GM19240 (cell line): ENCODE measurements around the gene UBE2V1.
A peak's percentile ranks its signal among the peaks of the same experiment; 100 is the strongest.
"Not testable (repeated sequence)": the region's sequence is repeated elsewhere in the genome, so short reads cannot be mapped to it uniquely, and the experiment has no call there.

Experiments used
- DNase-seq: peaks from one replicate; pipeline ENCODE4 v3.0.0; 2011; ENCODE audit warnings: low spot score; ENCODE audit not compliant: insufficient read length

The UBE2V1 gene

GRCh38 chr20:50115591-50116367 lies 2.8 kb upstream of the UBE2V1 start:
- peak; percentile 90 for DNase-seq

- DNase-seq = no peak
Measured at GRCh38 chr20:50115041-50115512, 2.1 kb upstream of the UBE2V1 start.

DNA sequence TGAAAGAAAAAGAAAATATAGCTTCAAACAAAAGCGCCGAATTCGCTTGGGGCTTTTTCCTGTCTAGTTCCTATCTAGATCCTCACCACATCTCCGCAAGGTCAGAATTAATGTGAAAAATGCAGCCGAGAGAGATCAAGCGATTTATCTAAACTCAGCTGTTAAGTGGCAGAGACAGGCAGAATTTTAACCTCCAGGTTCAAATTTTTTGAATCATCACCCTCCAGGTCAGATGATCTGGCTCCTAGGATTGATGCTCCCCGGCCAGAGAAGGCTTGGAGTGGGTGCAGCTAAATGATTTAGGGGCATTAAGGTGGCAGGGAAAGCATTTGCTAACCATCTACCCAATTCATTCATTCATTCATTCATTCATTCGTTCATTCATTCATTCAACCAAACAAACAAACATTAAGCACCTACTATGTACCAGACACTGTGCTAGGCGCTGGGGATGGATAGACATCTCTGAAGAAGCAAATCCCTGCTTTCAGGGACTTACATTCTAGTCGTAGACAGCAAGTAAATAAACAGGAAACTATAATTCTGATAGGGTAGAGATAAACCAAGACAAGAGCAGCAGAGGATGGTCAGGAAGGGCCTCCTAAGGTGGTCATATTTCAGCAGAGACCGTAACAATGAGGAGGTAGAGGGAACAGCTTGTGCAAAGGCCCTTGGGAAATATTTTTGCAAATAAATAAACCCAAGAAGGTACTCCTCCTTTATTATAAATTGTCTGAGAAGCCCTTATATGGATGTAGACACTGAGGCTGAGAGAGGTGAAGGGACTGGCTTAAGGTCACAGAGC lies 672 bp upstream of the UBE2V1 start:
- DNase-seq = no peak

DNA sequence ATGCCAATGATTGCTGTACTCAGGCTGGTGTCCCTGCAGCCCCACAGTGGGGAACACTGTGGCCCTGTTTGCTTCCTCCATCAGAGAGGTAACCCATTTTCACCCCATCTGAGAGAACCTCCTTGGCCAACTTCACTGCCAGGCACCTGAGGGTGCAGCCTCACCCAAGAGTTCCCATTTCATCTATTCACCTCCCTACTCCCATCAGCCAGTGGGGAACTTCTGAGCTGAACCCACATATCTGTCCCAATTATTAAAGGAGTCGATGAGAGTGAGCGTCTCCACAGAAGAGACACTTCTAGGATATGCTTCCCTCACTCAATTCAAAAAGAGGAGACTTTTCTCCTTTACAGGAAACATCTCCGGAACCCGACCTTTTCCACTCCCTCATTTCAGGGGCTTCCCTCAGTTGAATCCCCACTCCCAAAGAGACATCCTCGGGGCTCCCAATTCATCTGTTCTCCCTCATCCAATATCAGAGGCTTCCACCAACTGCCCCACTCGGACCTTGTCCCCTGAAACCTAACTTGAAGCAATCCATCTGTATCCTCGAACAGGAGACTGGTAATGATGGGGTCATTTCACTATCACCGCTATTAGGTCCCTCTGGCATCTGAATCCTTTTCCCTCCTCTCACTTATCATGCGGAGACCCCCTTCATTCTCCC lies 988 bp downstream of the UBE2V1 start:
- no peak for DNase-seq

DNA sequence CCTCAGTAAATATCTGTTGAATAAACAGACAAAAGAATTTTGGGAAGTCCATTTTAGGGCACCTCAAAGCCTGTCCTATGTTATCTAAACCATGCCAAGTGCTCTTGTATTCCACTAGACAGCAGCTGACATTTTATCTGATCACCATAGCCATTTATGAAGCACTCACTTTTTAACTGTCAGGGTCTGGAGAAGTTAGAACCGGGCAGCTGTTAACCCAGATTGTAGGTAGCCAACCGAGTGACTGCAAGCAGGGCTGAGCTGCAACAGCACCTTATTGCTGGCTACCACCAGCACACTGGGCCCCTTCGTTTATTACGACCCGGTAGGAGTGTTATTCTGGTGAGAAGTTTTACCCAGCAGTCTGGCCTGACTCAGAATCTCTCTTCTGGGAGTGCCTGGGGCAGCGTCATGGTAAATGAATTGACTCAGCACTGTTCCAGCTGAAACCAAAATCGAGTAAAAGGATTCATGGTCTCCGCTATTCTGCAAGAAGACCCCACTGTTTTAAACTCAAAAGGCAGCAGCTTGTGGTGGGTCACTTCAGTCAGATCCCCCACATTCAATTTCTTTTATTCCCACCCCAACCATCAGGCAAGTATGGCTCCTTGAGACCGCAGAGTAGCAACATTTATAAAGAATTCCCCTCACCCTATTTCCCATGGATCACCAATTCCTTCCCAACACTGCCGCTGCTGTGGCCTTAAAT lies 1.7 kb downstream of the UBE2V1 start:
- DNase-seq = no peak

GRCh38 chr20:50110141-50111047 lies 2.6 kb downstream of the UBE2V1 start:
- no peak for DNase-seq

DNA sequence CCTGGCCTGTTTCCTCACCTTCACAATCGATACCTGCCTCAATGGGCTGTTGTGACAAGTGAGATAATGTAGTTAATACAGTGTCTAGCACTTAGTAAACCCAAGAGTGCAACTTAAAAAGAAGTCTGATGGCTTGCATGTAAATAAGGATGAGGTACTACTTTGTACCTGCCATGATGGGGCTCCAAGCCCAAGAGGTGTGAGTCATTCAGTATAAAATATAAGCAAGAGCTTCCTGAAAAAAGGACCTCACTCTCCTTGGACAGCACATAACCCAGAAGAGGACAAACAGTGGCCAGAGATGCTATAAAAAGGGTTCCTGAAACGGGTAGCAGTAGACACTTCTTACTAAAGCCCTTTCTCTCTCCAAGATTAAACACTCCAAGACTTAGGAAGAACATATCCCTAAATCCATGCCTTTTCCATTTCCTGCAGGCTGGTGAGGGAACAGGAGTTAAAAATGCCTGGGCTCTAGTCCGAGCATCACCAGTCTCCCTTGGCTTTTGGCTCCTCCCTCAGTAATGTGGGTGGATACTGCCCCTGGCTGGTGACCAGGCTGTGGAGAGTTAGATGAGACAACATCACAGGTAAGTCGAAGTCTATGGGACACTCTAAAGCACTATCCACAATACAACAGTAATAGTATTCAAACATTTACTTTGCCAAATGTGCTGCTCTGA lies 4.3 kb downstream of the UBE2V1 start:
- no peak for DNase-seq

GRCh38 chr20:50107796-50108331 lies 5.1 kb downstream of the UBE2V1 start:
- DNase-seq = no peak

DNA sequence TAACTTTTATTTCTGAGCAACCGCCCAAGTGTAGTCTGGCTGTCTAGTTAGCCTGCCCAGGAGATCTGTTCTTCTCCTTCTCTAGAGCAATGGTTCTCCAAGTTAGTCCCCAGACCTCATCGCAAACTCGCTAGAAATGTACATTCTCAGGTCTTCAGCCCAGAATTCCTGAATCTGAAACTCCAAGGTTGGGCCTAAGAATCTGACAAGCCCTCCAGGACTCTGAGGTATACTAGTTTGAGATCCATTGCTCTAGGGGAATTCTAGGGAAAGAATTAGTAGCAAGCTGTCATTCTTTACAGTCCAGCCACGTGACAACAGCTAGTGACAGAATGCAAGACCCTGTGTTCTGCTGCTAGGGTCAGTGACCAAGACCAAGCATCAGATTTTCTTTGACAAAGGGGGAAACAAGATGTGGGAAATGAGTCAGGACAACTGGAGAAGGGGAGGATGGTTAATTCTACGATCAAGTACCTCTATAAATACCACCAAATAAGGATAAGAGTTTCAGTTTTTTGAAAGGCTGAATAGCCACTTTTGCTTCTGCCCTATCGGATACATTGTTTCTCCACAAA lies 5.8 kb downstream of the UBE2V1 start:
- no peak for DNase-seq

DNA sequence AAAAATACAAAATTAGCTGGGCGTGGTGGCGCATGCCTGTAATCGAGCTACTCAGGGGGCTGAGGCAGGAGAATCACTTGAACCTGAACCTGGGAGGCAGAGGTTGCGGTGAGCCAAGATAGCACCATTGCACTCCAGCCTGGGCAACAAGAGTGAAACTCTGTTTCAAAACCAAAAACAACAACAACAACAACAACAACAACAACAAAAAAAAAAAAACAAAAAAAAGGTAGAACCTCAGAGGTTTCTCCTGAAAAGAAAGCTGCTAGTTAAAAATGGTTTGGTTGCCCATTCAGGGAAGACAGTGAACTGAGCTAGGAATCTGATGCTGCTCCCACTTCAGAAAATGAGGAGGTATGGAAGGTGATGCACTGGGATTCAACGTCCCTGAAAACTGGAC lies 6.3 kb downstream of the UBE2V1 start:
- DNase-seq = not testable (repeated sequence)

- not testable (repeated sequence) for DNase-seq
Measured at GRCh38 chr20:50103464-50104107, 9.4 kb downstream of the UBE2V1 start.

GRCh38 chr20:50102551-50102950 lies 10.4 kb downstream of the UBE2V1 start:
- DNase-seq = not testable (repeated sequence)

- no peak for DNase-seq
Measured at GRCh38 chr20:50101887-50102286, 11.1 kb downstream of the UBE2V1 start.

GRCh38 chr20:50101281-50101680 lies 11.7 kb downstream of the UBE2V1 start:
- no peak for DNase-seq

GRCh38 chr20:50100552-50100951 lies 12.4 kb downstream of the UBE2V1 start:
- DNase-seq = no peak

DNA sequence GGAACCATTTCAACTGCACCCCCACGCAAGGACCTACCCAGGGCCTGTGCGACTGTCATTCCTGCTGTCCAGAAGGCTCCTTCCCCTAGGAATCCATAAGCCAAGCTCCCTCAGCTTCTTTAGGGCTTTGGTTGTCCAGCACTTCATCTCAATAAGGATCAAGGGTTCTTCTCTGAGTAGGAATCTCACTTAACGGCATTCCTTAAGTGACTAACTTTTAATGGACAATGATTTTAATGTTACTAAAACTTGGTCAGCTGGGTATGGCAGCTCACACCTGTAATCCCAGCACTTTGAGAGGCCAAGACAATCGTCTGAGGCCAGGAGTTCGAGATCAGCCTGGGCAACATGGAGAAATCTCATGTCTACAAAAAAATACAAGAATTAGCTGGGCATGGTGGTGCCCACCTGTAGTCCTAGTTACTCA lies 13.4 kb downstream of the UBE2V1 start:
- no peak for DNase-seq

DNA sequence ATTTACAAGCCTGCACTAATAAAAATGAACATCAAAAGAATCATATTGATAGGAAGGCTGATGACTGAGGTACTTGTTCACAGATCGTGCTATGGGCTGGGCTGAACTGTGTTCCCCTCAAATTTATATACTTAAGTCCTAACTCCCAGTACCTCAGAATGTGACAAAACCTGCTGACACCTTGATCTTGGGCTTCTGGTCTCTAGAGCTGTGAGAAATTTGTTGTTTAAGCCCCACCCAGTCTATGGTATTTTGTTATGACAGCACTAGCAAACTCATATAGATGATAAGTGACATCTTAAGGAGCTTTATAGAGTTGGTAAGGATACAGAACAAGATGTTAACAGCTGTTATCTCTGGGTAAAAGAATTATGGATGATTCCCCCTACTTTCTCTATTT lies 13.8 kb downstream of the UBE2V1 start:
- no peak for DNase-seq

GRCh38 chr20:50098259-50098658 lies 14.7 kb downstream of the UBE2V1 start:
- DNase-seq = no peak

DNA sequence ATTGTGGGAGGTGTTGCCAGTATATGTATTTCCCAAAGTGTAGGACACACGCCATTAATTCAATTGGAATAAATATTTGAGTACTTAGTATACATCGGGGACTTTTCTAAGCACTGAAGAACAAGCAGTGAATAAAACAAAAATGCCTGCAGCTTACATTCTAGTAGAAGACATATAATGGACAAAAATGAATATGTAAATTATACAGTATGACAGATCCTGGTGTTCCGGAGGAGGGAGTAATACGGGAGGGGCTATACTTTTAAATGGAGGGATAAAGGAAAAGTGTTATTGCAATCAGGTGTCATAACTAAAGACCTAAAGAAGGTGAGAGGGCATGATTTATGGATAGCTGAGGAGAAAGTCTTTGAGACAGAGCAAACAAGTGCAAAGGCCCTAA lies 15.1 kb downstream of the UBE2V1 start:
- no peak for DNase-seq
